Measurements from ENCODE around the gene EDRF1.
"Not testable (repeated sequence)": the region's sequence is repeated elsewhere in the genome, so short reads cannot be mapped to it uniquely, and the experiment has no call there.

Gene EDRF1

GRCh38 chr10:125691160-125691981 is 28.1 kb upstream of the EDRF1 start:
- DNase-seq (ENCODE audit: insufficient read length, low spot score), result no peak
- no peak for FAIRE-seq
- TF ChIP-seq PAX5 (IDR thresholded peaks at IDR 0.05; ENCODE audit: insufficient read depth, low read length, severe bottlenecking) (no peak), POU2F2 (IDR thresholded peaks at IDR 0.05; ENCODE audit: low read depth, low read length) (no peak), TAF1 (IDR thresholded peaks at IDR 0.05; ENCODE audit: low read depth, low read length) (no peak), POLR2A (IDR thresholded peaks at IDR 0.05; ENCODE audit: low read depth, low read length) (no peak), SPI1 (IDR thresholded peaks at IDR 0.05; ENCODE audit: low read depth, low read length) (no peak), POLR2AphosphoS5 (IDR thresholded peaks at IDR 0.05; ENCODE audit: low read depth, low read length) (no peak)

- DNase-seq (ENCODE audit: insufficient read length, low spot score), result no peak
- FAIRE-seq, result no peak
- no peak for TF ChIP-seq POLR2AphosphoS5 (IDR thresholded peaks at IDR 0.05; ENCODE audit: low read depth, low read length)
These were observed 27.3 kb upstream of the EDRF1 start for GRCh38 chr10:125692196-125692595.

- DNase-seq (ENCODE audit: insufficient read length, low spot score) (no peak), FAIRE-seq (no peak)
- no peak for TF ChIP-seq PAX5 (IDR thresholded peaks at IDR 0.05; ENCODE audit: insufficient read depth, low read length, severe bottlenecking)
These were observed 26.6 kb upstream of the EDRF1 start for GRCh38 chr10:125692601-125693523.

GRCh38 chr10:125693524-125693847 is 26.0 kb upstream of the EDRF1 start:
- TF ChIP-seq POLR2AphosphoS5 (IDR thresholded peaks at IDR 0.05; ENCODE audit: low read depth, low read length) (no peak), POU2F2 (IDR thresholded peaks at IDR 0.05; ENCODE audit: low read depth, low read length) (no peak), TAF1 (IDR thresholded peaks at IDR 0.05; ENCODE audit: low read depth, low read length) (no peak), SPI1 (IDR thresholded peaks at IDR 0.05; ENCODE audit: low read depth, low read length) (no peak), PAX5 (IDR thresholded peaks at IDR 0.05; ENCODE audit: insufficient read depth, low read length, severe bottlenecking) (no peak), POLR2A (IDR thresholded peaks at IDR 0.05; ENCODE audit: low read depth, low read length) (no peak)
- FAIRE-seq, result no peak
- DNase-seq (ENCODE audit: insufficient read length, low spot score), result no peak

GRCh38 chr10:125694883-125695282 is 24.6 kb upstream of the EDRF1 start:
- no peak for TF ChIP-seq POU2F2 (IDR thresholded peaks at IDR 0.05; ENCODE audit: low read depth, low read length)
- TF ChIP-seq POLR2A (IDR thresholded peaks at IDR 0.05; ENCODE audit: low read depth, low read length), result no peak
- no peak for TF ChIP-seq TAF1 (IDR thresholded peaks at IDR 0.05; ENCODE audit: low read depth, low read length)
- no peak for FAIRE-seq
- DNase-seq (ENCODE audit: insufficient read length, low spot score), result no peak

GRCh38 chr10:125696884-125697283 is 22.6 kb upstream of the EDRF1 start:
- FAIRE-seq; DNase-seq (ENCODE audit: insufficient read length, low spot score): not testable (repeated sequence)

GRCh38 chr10:125698481-125698998 is 21.0 kb upstream of the EDRF1 start:
- no peak for DNase-seq (ENCODE audit: insufficient read length, low spot score)
- TF ChIP-seq TAF1 (IDR thresholded peaks at IDR 0.05; ENCODE audit: low read depth, low read length), result no peak
- no peak for TF ChIP-seq POLR2A (IDR thresholded peaks at IDR 0.05; ENCODE audit: low read depth, low read length)
- no peak for TF ChIP-seq SPI1 (IDR thresholded peaks at IDR 0.05; ENCODE audit: low read depth, low read length)
- TF ChIP-seq POU2F2 (IDR thresholded peaks at IDR 0.05; ENCODE audit: low read depth, low read length), result no peak
- TF ChIP-seq POLR2AphosphoS5 (IDR thresholded peaks at IDR 0.05; ENCODE audit: low read depth, low read length), result no peak
- TF ChIP-seq PAX5 (IDR thresholded peaks at IDR 0.05; ENCODE audit: insufficient read depth, low read length, severe bottlenecking), result no peak
- FAIRE-seq, result no peak

- TF ChIP-seq POU2F2 (IDR thresholded peaks at IDR 0.05; ENCODE audit: low read depth, low read length) (no peak), SPI1 (IDR thresholded peaks at IDR 0.05; ENCODE audit: low read depth, low read length) (peak; percentile 22; the same call in 1 of the 2 replicates)
- no peak for DNase-seq (ENCODE audit: insufficient read length, low spot score)
- FAIRE-seq, result no peak
These were observed 19.9 kb upstream of the EDRF1 start for GRCh38 chr10:125699562-125700143.

GRCh38 chr10:125700355-125700911 is 19.1 kb upstream of the EDRF1 start:
- no peak for TF ChIP-seq TAF1 (IDR thresholded peaks at IDR 0.05; ENCODE audit: low read depth, low read length)
- no peak for TF ChIP-seq PAX5 (IDR thresholded peaks at IDR 0.05; ENCODE audit: insufficient read depth, low read length, severe bottlenecking)
- no peak for TF ChIP-seq POLR2A (IDR thresholded peaks at IDR 0.05; ENCODE audit: low read depth, low read length)
- no peak for TF ChIP-seq POU2F2 (IDR thresholded peaks at IDR 0.05; ENCODE audit: low read depth, low read length)
- no peak for TF ChIP-seq SPI1 (IDR thresholded peaks at IDR 0.05; ENCODE audit: low read depth, low read length)
- no peak for TF ChIP-seq POLR2AphosphoS5 (IDR thresholded peaks at IDR 0.05; ENCODE audit: low read depth, low read length)
- DNase-seq (ENCODE audit: insufficient read length, low spot score), result no peak
- no peak for FAIRE-seq
